Left hindlimb (tissue), 1 donor: ENCODE measurements around the gene PPP1R8.

Experiments
- DNase-seq: peaks from one replicate; pipeline ENCODE4 v3.0.0-alpha.2; 2018

The PPP1R8 gene

GRCh38 chr1:27872802-27873551 is 42.4 kb downstream of the PPP1R8 start:
- no peak for DNase-seq

DNA sequence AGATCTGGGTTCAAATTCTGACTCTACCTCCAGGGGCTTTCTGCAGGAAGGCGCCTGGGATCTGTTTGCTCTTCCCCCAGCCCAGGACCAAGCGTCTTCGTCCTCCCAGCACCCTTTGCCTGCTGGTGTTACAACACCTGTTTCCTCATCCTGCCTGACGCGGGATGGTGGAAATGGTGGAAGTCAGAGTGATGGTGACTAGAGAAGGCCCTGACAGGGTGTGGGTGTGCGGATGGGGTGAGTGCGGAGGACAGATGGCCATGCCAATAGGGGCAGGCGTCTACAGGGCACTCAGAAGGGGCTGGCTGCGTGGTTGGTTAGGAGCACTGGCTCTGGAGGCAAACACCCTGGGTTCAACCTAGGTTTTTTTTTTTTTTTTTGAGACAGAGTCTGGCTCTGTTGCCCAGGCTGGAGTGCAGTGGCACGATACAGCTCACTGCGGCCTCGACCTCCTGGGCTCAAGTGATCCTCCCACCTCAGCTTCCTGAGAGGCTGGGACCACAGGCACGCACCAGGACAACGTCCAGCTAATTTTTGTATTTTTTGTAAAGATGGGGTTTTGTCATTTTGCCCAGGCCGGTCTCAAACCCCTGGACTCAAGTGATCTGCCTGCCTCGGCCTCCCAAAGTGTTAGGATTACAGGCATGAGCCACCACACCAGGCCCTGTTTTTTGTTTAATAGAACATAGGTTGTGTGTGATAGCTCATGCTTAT is 43.2 kb downstream of the PPP1R8 start:
- no peak for DNase-seq

DNA sequence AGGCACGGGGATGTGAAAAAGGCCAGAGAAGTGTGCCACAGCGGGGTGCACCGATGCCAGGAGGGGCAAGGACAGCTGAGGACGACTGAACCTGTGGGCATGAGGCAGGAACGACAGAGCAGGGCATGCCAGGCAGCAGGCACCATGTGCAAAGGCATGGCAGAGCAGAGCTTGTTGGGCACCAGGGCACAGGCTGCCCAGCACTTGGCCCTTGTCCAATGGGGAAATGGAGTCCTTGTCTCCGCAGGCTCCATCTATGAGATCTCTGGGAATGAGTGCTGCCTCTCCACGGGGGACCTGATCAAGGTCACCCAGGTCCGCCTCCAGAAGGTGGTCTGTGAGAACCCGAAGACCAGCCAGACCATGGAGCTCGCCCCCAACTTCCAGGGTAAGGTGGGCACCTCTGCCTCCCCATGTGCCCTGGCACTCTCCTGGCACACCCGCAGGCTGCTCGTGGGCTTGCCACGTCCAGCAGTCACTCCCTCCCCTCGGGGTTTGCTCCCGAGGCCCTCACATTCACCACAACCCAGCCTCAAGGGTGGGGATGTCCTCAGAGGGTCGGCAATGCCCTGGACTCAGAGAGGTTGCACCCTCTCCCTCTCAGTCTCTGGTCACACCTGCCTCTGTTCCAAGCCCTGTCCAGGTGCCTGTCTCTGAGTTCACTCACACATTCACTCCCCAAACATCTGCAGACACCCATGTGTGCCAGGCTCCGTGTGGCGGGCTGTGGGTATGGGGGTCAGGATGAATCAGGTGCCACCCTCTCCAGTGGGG is 45.9 kb downstream of the PPP1R8 start:
- DNase-seq: no peak

DNA sequence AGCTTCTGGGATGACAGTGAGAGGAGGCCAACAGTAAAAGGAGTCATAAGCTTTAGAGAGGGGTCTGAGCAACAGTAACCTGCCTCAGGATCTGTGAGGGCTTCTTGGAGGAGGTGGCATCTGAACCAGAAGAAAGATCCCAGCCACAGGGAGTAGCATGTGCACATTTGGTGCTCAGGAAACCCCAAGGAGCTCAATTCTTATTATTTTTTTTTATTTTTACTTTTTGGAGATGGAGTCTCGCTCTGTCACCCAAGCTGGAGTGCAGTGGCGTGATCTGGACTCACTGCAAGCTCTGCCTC is 46.5 kb downstream of the PPP1R8 start:
- DNase-seq: no peak

DNA sequence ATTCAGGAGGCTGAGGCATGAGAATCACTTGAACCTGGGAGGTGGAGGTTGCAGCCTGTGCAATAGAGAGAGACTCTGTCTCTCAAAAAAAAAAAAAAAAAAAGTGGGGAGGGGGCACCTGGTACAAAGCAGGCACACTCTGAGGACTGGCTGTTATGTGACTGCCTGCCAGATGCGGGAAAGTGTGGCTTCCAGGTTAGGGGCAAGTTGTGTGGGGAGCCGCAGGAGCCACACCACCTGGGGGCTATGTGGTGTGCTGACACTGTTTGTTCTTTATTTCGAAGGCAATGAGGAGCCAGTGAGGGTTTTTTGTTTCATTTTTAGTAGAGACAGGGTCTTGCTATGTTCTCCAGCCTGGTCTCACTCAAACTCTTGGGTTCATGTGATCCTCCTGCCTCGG is 47.5 kb downstream of the PPP1R8 start:
- no peak for DNase-seq

GRCh38 chr1:27878787-27879335 is 48.3 kb downstream of the PPP1R8 start:
- no peak for DNase-seq

DNA sequence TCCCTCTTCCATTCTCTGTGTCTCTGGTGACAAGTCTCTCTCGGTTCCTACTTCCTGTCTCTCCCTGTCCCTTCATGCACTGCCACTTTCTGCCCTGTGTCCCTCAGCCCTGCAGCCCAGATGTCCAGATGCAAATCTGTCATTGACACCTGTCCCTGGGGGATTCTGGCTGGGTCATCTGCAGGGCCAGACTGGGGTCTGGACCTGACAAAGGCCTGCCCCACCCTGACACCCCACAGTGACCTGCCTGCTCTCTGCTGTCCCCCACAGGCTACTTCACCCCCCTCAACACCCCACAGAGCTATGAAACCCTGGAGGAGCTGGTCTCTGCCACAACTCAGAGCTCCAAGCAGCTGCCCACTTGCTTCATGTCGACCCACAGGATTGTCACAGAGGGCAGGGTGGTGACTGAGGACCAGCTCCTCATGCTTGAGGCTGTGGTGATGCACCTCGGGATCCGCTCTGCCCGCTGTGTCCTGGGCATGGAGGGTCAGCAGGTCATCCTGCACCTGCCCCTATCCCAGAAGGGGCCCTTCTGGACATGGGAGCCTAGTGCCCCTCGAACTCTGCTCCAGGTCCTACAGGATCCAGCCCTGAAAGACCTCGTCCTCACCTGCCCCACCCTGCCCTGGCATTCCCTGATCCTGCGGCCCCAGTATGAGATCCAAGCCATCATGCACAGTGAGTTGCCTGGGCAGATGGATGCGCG is 48.9 kb downstream of the PPP1R8 start:
- no peak for DNase-seq

- no peak for DNase-seq
These were observed 51.9 kb downstream of the PPP1R8 start for GRCh38 chr1:27882543-27882903.

GRCh38 chr1:27883536-27883935 is 53.0 kb downstream of the PPP1R8 start:
- no peak for DNase-seq

DNA sequence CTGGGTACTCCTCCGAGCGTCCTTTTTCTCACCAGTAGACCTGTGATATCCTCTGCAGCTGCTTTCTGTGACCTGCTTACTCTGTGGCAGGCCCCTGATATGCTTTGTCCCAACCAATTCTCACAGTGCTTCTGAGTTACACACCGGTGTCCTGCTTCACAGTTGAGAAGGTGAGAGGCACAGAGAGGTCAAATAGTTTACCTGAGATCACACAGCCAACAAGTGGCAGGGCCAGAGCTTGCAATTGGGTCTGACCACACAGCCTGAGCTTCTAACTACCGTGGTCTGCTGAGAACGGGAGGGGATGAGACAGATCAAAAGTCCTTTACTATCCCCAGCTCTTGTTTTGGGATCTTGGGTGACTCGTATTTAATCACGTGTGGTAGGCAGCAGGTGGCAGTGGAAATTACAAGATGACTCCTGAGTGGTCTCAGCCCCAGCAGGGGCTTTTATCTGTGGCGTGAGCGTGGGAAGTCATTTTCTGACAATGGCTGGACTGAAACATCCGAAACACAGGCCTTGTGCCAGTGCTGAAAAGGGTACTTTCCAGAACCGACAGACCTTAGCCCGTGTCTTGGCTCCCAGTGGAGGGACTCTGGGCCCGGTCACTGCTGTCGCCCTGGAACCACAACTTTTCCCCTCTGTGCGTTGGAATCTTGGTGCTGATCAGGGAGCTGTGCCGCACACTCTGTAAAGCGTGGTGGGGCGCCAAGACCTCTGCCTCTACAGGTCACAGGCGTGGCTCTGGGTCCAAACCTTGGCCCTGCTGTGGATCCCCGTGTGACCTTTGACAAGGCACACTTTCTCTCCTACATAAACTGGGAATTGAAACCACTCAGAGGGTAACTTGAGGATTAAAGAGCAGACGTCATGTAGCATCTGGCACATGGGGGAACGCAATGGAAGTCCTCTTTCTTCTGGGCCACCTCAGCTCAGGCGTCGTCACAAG is 53.7 kb downstream of the PPP1R8 start:
- DNase-seq: no peak

- DNase-seq: no peak
These were observed 54.5 kb downstream of the PPP1R8 start for GRCh38 chr1:27885114-27885528.

GRCh38 chr1:27885621-27886352 is 55.2 kb downstream of the PPP1R8 start:
- no peak for DNase-seq

- no peak for DNase-seq
These were observed 55.7 kb downstream of the PPP1R8 start for GRCh38 chr1:27886353-27886679.

GRCh38 chr1:27886744-27887143 is 56.2 kb downstream of the PPP1R8 start:
- DNase-seq: no peak

DNA sequence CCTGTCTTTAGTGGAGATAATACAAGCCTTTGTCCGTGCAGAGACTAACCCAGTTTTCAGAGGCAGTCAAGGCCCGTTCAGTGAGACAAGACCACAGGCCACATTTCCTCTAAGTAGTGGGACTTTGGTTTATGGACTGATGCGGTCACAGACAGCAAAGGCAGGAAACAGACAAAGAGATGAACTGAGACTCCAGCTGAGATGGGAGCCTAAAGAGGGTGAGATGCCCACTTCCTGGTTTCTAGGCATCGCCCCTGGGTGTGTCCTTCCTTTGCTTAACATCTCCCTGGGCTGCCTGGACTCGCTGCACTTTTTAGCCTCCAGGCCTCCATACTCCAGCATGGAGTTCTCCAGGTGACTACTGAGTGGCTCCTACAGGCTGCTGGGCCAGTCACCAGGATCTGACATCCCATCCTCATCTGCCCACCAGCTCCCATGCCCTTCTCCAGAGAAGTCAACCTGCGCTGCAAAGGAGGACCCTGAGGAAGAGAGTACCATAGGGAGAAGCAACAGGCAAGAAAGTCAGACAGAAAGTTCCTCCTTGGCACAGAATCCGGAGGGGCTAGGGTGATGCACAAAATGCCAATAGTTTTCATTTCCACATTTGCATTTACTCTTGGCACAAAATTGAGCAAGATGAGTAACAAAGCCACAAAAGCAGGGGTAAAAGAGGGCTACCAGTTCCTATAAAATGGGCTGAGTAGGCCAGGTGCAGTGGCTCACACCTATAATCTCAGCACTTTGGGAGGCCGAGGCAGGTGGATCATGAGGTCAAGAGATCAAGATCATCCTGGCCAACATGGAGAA is 56.8 kb downstream of the PPP1R8 start:
- no peak for DNase-seq

GRCh38 chr1:27889506-27889905 is 58.9 kb downstream of the PPP1R8 start:
- no peak for DNase-seq

DNA sequence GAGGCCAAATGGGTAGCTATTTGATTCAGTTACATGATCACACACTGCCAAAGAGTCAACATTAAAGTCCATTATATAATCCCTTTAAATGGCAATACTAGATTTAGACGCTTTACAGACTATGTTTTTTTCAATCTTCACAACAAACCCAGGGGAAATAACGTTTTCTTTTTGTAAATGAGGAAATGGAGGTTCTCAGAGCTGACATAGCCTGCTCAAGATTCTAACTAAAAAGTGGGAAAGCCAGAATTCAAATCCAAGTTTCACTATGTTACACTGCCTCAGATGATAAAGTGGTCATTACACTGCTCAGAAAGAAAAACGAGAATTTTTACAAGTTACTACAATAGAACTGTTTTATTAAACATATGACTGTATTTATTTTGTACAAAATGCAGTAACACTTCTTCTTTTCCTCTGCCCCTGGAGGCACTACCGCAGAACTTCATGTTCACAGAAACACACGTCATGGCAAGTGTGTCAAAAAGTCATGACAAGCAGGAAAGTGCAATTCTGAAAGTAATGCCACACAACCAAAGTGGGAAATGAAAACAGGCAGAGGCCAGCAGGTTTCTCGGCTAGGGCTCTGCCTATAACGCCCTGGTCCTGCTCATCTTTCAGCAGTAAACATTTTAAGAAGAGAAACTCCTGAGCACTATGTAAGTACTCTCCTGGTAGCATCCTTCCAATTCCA is 60.8 kb downstream of the PPP1R8 start:
- DNase-seq: no peak

DNA sequence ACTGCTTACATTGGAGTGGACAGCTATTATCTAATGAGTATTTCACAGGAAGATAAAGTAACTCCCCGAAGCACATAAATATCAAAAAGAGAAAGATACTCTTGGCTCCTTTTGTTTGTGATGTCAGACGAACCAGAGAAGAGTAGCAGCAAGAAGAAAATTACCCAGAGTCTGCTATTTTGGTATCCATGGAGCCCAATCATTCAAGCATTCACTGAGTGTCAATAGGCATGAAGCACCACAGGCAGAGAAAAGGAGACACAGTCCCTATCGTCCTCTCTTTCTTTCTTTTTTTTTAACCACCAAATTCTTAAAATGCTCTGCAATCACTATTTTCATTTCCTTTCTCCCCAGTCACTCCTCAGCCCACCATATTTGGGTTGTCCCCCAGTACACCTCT is 63.9 kb downstream of the PPP1R8 start:
- DNase-seq: no peak
